Inferior parietal cortex (tissue), 1 donor: ENCODE results near the gene CNTNAP5.
"Not testable (repeated sequence)": the region's sequence is repeated elsewhere in the genome, so short reads cannot be mapped to it uniquely, and the experiment has no call there.

ENCODE experiments used
- DNase-seq: peaks from one replicate; pipeline ENCODE4 v3.0.0-alpha.2; 2016; ENCODE audit errors: extremely low spot score

CNTNAP5 gene

GRCh38 chr2:124320051-124320688 lies 295.1 kb downstream of the CNTNAP5 start:
- DNase-seq = no peak

- DNase-seq = no peak
Measured at GRCh38 chr2:124323321-124323720, 298.2 kb downstream of the CNTNAP5 start.

GRCh38 chr2:124325667-124326440 lies 300.8 kb downstream of the CNTNAP5 start:
- DNase-seq = no peak

GRCh38 chr2:124327303-124327702 lies 302.2 kb downstream of the CNTNAP5 start:
- DNase-seq = no peak

- DNase-seq = no peak
Measured at GRCh38 chr2:124328397-124328796, 303.3 kb downstream of the CNTNAP5 start.

- no peak for DNase-seq
Measured at GRCh38 chr2:124333784-124334183, 308.7 kb downstream of the CNTNAP5 start.

GRCh38 chr2:124335058-124335457 lies 310.0 kb downstream of the CNTNAP5 start:
- DNase-seq = no peak

GRCh38 chr2:124339709-124340108 lies 314.6 kb downstream of the CNTNAP5 start:
- no peak for DNase-seq

GRCh38 chr2:124343827-124344498 lies 318.9 kb downstream of the CNTNAP5 start:
- DNase-seq = no peak

- no peak for DNase-seq
Measured at GRCh38 chr2:124347209-124347608, 322.1 kb downstream of the CNTNAP5 start.

- DNase-seq = no peak
Measured at GRCh38 chr2:124353656-124354055, 328.6 kb downstream of the CNTNAP5 start.

GRCh38 chr2:124354466-124354865 lies 329.4 kb downstream of the CNTNAP5 start:
- no peak for DNase-seq

GRCh38 chr2:124361966-124362365 lies 336.9 kb downstream of the CNTNAP5 start:
- DNase-seq = not testable (repeated sequence)

GRCh38 chr2:124369181-124369580 lies 344.1 kb downstream of the CNTNAP5 start:
- DNase-seq = no peak

- no peak for DNase-seq
Measured at GRCh38 chr2:124380221-124380749, 355.2 kb downstream of the CNTNAP5 start.

GRCh38 chr2:124382067-124382618 lies 357.1 kb downstream of the CNTNAP5 start:
- DNase-seq = peak; percentile 27

- no peak for DNase-seq
Measured at GRCh38 chr2:124395961-124396360, 370.9 kb downstream of the CNTNAP5 start.

GRCh38 chr2:124402274-124402673 lies 377.2 kb downstream of the CNTNAP5 start:
- DNase-seq = no peak

GRCh38 chr2:124407836-124408534 lies 382.9 kb downstream of the CNTNAP5 start:
- DNase-seq = not testable (repeated sequence)

GRCh38 chr2:124424074-124424473 lies 399.0 kb downstream of the CNTNAP5 start:
- no peak for DNase-seq

GRCh38 chr2:124426122-124426521 lies 401.0 kb downstream of the CNTNAP5 start:
- DNase-seq = no peak

- DNase-seq = no peak
Measured at GRCh38 chr2:124426625-124427024, 401.5 kb downstream of the CNTNAP5 start.
